ENCODE measurements around the gene TRIM39.
"Not testable (repeated sequence)": the region's sequence is repeated elsewhere in the genome, so short reads cannot be mapped to it uniquely, and the experiment has no call there.

Gene TRIM39

DNA sequence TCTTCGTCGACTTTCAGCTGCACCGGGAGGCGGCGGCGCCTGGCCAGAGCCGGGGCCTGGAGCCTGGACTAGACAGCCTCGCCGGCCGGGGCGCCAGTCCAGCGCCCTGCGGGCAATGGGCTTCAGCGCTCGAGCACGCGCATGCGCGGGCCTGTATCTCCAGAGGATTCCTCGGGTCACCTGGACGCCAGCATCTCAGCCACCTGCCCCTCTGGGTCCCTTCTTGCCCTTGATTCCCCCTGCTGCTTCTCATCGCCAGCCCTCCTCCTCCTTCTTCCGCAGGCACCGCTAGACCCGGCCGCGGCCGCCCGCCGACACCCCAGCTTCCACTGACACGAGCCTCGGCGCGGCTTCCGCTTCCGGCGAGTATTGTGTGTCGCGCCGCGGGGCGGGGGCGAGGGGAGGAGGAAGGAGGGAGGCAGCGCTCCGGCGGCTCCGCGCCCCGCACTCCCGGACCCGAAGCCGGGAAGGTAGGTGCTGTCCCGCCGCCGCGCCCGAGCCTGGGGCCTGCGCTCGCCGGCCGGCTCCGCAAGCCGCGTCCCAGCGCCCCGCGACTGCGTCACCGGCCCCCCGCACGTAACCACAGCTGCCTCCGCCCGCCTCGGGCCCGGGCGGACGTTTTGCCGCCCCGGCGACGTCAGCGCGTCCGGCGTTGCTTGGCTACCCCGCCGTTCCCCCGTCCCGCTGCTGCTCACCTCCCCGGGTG is at the start of gene TRIM39:
TSS of gene TRIM39 (plus strand) at position 402 of the 706 bp plus-strand sequence. CDS start 2,391 bp downstream, outside the sequence.
- ATAC-seq = peak; percentile 64 to 66

DNA sequence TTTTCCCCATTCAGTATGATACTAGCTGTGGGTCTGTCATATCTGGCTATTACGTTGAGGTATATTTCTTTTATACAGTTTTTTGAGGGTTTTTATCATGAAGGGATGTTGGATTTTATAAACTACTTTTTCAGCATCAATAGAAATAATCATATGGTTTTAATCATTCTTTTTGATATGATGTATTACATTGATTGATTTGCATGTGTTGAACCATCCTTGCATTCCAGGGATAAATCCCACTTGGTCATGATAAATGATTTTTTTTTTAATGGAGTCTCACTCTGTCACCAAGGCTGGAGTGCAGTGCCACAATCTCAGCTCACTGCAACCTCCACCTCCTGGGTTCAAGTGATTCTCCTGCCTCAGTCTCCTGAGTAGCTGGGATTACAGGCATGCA is 45.7 kb upstream of the TRIM39 start:
- ATAC-seq = not testable (repeated sequence)

DNA sequence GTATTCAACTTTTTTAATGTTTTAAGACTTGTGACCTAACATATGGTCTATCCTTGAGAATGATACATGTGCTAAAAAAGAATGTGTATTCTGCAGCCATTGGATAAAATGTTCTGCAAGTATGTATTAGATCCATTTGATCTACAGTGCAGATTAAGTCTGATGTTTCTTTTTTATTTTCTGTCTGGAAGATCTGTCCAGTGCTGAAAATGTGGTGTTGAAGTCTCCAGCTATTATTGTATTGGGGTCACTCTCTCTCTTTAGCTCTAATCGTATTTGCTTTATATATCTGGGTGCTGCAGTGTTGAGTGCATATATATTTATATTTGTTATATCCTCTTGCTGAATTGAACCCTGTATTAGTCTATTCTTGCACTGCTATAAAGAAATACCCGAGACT is 44.2 kb upstream of the TRIM39 start:
- no peak for ATAC-seq

DNA sequence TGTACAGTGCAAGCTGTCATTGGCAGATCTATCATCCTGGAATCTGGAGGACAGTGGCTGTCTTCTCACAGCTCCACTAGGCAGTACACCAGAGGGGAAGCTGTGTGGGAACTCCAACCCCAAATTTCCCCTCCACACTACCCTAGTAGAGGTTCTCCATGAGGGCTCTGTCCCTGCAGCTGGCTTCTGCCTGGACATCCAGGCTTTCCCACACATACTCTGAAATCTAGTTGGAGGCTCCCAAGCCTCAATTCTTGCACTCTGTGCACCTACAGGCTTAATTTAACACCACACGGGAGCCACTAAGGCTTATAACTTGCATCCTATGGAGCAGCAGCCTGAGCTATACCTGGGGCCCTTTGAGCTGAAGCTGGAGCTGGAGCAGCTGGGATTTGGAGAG is 43.0 kb upstream of the TRIM39 start:
- ATAC-seq = no peak

DNA sequence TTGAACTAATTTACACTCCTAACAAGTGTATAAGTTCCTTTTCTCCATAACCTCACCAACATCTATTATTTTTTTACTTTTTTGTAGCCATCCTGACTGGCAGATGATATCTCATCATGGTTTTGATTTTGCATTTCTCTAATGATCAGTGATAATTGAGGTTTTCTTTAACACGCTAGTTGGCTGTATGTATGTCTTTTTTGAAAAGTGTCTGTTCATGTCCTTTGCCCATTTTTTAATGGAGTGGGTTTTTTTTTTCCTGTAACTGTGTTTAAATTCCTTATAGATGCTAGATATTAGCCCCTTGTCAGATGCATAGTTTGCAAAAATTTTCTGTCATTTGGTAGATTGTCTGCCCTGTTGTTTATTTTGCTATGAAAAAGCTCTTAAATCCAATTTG is 39.6 kb upstream of the TRIM39 start:
- ATAC-seq = no peak

DNA sequence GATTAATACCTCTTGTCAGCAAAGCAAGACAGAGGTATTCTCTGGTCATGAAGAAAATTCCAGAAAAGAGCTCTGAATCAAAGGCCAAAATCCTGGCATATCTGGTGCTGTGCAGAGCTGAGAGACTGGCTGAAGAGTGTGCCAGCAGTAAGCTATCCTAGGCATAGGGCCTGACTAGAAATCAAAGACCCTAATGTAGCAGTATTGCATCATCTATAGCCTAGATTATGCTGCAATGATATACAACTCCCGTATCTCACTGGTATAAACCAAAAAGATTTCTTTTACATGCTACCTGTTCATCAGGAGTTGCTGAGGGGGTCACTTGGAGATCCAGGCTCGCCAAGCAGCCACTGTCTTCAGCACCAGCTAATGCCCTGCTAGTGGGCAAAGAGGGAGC is 30.9 kb upstream of the TRIM39 start:
- ATAC-seq = no peak

DNA sequence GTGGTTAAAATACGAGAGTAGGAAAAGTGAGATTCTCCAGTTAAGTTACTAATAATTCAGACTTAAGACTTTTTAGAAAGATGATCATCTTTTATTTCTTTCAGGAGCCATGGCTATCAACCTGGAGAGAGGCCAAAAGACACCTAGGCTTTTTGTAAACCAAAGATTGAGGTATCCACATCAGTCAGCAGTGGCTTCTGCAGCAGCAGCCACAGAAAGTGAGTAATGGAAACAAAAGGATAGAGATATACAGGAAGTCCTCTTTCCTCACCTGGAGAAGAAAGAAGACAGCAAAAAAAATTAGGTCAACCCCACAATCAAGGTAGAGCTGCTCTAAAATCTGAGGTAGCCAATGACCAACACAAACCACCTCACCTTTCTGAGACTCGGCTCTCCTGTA is 22.7 kb upstream of the TRIM39 start:
- ATAC-seq = no peak

DNA sequence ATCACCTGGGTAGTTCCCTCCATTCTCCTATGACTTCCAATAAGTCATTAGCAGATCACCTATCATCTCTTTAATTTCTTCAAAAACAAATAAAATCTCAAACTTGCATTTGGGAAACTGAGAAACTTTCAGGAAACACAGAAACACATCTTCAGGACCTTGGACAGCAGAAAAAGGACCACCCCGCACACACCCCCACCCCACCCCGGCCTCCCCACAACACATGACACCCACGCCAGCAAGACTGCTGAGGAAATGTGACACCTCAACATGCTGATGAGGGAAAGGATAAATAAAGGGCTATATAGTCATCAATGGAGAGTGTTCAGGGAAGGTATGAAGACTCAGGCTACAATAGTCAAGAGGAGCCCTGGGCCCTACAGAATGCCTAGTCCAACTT is 15.6 kb upstream of the TRIM39 start:
- no peak for ATAC-seq

DNA sequence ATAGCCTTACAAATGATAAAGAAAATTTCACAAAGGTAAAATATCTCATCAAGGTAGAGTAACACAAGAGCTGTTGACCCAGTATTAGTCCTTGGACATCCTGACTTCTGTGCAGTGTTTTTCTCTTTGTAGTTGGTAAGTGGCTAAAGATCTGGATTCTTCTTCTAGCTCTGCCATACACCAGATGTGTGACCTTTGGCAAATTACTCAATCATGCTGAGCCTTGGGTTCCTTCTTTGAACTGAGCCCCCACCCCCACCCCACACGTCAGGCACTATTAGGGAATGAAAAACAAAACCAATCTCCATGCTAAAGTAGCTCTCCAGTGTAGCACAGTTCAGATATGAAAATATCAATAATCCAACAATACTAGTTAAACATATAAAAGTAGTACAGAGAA is 15.1 kb upstream of the TRIM39 start:
- ATAC-seq = no peak

DNA sequence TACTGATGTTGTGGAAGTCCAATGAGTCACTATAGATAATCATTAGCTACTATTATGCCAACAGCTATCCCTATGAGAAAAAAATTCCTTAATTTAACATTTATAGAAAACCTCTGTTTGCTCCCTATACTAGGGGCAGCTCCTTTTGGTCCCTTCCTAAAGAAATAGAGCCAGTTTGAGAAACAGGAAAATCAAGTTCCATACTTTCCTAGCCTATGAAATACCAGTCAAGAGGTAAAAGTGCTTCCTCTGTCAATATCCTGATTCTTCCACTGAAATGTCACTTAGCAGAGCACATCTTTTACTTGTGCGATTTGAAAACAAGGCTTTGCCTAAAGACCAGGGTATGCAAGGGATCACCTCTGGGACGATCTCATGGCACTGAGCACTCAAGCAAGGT is 14.5 kb upstream of the TRIM39 start:
- ATAC-seq = no peak

DNA sequence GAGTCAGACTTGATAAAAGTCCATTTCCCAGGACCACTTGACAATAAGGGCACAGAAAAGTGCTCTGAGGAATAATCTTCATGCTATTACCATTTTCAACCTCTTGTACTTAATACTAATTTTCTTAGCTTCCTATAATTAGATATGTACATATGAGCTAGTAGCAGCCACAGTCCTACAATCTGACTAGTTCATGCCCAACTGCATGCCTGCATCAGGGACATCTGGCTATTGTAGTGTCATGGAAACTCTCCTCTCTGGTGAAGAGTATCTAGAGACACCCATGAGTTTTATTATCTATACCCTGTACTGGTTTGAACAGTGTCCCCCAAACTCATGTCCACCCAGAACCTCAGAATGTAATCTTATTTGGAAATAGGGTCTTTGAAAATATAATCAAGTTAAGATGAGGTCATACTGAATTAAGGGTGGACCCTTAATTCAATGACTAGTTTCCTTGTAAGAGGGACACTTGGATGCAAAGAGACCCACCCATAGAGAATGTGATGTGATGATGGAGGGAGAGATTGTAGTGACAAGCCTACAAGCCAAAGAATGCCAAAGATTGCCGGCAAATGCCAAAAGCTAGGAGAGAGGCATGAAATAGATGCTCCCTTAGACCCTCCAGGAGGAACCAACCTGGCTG is 13.9 kb upstream of the TRIM39 start:
- no peak for ATAC-seq

DNA sequence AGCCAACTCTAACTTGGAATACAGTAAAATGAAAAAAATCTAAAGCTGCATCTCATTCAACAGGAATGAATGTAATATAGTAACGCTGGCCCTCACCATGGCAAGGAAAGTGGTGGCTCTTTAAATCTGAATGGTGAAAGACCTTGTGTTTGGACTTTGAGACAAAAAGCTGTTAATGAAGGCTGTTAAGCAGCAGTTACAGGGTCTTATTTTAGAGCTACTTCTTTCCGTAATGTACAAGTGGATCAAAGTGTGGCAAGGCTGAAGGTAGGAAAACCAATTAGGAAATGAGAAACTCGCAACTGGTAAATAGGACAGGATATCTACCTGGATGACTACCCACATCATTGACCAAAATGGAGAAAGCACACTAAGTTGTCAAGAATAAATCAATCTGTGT is 11.6 kb upstream of the TRIM39 start:
- ATAC-seq = no peak

DNA sequence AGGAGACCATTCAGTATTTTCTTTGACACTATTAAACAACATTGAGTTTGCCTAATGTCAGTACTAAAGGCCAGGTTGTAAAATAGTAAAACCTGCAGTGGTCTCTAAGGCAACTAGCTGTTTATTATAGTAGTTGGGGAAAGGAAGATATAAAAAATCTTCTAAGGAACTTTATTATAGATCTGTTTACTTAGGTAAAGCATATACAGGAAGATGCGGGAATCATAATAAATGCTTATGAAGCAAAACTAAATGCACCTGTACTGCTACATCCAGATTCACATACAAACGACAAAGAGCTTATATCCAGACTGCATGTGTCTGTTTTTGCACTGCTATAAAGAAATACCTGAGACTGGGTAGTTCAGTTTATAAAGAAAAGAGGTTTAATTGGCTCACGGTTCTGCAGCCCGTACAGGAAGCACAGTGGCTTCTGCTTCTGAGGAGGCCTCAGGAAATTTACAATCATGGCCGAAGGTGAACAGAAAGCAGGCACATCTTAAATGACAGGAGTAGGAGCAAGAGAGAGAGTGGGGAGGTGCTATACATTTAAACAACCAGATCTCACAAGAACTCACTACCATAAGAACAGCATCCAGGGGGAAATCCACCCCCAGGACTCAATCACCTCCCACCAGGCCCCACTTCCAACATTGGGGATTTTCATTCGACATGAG is 8.7 kb upstream of the TRIM39 start:
- no peak for ATAC-seq

DNA sequence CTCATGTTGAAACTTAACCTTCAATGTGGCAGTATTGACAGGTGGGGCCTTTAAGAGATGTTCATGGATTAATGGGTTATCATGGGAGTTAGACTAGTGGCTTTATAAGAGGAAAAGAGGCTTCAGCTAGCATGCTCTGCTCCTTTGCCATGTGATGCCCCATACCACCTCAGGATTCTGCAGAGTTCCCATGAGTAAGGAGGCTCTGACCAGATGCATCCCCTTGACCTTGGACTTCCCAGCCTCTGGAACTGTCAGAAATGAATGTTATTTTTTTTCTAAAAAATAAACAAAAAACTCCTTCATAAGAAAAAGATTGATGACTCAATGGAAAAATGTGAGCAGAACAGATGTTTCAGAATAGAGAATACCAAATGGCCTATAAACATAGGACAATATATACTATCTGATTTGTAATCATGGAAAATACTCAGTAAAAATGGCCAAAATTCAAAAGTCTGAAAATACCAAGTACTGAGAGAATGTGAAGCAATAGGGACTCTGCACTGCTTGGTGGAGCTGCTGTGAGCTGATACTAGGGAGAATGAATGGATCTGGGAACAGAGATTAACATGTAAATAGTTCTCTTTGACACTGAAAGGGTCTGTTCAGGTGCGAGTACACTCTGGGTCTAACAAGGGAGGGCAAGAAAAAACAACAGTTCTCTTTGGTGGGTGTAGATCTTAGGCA is 7.4 kb upstream of the TRIM39 start:
- ATAC-seq = no peak

DNA sequence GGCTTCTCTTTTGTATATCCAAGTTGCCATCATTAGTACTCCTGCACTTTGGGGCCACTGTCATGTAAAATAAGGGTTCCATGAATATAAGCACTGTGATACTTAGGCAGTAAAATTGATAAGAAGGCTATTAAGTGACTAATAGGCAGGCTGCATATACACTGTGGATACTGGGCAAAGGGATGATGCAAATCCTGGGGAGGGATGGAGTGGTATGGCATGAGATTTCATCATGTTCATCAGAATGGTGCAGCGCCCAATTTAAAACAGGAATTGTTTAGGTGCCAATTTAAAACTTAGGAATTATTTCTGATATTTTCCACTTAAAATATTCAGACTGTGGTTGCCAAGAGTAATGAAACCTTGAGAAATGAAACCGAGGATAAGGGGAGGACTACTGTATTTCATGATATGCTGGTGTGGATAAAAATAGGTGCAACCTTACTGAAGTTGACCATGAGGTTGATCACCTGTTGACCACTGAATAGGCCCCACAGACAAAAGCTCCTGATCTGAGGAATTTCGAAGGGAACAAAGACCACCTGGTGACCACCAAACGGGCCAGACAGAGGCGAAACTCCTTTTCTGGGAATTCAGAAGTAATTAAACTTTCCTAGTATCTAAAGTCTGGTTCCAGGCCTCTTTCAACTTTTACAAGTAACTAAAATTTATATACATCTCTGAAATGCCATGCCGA is 4.9 kb upstream of the TRIM39 start:
- no peak for ATAC-seq

DNA sequence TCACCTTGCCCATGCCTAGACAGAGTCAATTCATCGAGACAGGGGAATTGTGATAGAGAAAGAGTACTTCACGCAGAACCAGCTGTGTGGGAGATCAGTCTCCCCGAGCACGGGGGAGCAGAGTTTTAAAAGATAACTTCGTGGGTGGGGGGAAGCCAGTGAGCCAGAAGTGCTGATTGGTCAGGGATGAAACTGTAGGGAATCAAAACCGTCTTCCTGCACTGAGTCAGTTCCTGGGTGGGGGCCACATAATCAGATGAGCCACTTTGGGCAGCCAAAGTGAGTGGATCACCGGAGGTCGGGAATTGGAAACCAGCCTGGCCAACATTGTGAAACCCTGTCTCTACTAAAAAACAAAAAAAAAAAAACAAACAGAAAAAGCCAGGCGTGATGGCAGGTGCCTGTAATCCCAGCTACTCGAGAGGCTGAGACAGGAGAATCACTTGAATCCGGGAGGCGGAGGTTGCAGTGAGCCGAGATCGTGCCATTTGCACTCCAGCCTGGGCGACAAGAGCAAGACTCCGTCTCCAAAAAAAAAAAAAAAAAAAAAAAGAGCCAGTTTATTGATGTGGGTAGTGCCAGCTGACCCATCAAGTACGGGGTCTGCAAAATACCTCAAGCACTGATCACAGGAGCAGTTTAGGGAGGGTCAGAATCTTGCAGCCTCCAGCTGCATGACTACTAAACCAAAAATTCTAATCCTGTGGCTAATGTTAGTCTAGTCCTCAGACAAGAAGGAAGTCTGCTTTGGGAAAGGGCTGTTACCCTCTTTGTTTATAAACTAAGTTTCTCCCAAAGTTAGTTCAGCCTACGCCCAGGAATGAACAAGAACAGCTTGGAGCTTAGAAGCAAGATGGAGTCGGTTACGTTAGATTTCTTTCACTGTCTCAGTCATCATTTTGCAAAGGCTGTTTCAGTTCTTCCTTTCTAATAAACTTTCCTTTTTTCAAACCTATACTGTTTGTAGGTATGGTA is 3.9 kb upstream of the TRIM39 start:
- no peak for ATAC-seq

DNA sequence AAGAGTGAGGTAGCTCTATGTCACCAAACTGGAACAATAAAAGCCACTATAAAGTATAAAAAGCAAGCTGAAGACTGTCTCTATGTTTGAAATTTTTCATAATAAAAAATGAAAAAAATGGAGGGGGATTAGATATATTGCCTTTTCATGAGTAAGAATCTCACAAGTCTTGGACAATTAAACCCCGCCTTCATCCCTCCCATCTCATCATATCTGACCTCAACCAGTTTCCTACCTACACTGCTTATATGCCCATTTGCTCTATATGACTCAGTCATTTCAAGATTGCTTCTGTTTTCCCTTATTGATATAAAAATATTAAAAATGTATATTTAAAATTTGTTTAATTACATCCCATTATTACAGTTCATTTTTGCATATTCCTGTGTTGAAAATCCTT is 2.9 kb upstream of the TRIM39 start:
- ATAC-seq = no peak

DNA sequence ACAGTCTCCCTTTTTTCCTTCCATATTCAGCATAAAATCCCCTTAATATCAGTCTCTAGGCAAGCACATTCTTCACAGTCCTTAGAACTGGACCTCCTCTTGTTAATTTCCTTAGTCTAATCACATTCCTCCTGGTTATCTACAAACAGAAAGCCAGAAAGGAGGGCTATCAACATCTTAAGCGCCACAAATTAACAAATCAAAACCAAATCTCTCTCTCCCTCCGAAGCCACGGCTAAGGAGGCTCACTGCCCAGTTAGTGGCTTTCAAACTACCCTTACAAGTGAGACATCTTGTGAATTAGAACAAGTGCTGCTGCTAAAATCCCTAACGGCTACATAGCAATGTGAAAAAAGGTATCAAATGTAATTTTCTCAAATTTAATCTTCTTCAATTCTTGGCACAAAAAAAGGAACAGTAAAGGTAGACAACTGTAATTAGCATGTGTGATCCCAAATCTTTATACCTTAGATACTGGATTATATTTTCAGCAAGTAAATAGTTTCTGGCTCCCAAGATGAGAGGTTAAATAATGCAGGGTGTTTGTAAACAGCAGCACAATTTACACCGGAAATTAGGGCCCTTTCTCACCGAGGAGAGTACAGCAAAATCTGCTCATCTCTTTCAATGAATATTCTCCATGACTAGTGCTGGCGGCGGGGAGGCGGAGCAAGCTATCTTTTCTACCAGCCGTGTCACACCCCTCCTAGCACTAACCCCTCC is 1.4 kb upstream of the TRIM39 start:
- peak; percentile 76 to 82 for ATAC-seq

DNA sequence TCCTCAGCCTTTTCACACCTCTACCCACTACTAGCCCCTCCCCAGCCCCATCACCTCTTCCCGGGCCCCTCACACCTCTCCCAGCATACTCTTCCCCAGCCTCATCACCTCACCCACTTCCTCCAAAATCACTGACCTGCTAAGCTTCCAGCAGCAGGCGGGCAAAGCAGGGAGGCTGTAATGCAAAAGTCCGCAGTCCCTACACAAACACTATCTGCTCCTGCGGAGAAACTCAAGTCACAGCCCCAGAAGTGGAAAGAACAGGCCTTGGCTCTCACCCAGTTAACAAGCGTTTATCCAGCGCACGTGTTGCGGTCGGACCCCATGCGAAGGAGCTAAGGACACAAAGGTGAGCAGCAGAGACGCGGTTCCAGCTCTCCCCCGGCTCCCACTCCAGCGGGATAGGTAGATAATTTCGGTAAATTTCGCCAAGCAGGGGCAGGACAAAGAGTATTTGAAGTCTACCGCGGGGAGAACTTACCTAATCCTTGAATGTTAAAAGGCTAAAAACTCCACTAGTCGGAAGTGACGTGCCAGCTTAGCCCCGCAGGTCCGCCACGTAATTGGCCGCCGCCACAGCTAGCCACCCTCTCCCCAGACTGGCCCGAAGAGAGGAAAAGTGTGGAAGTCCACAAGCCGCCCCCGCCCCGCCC is 728 bp upstream of the TRIM39 start:
- ATAC-seq = peak; percentile 58 to 65

DNA sequence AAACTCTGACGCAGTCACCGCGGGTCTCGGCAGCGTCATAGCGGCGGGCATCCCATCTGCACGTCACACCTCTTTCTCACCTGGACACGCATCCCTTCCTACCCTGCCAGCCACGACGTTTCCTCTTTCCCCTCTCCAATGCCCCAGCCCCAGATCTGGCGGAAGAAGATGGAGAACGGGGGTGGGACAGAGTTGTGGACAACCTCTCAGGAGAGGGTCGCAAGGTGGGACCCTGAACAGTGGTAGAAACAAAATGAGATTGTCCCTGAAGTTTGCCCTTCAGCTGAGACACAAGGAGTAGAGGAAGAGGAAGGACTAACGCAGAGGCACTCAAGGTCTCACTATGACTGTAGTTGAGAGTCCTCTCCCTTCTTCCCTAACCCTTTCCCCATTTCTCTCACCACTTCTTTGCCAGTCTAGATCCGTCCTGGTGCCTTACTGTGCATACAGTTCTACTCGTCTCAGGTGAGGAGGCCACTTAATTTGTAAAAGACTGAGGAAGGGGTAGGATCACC is 562 bp downstream of the TRIM39 start:
- no peak for ATAC-seq

Measured in activated CD4-positive, CD25-positive, alpha-beta regulatory T cell treated with anti-CD3 and anti-CD28 coated beads, Interleukin-2, amount 50 U/mL, for 24 hours (primary cell).